Fibroblast of skin of left biceps (primary cell): Measurements from ENCODE around the gene HOXD12.

Source experiments
- DNase-seq, 2 experiments: peaks; one replicate each; pipeline ENCODE4 v3.0.0-alpha.2; 2013; ENCODE audit warnings: low read depth in 2 of 2

Gene HOXD12

DNA sequence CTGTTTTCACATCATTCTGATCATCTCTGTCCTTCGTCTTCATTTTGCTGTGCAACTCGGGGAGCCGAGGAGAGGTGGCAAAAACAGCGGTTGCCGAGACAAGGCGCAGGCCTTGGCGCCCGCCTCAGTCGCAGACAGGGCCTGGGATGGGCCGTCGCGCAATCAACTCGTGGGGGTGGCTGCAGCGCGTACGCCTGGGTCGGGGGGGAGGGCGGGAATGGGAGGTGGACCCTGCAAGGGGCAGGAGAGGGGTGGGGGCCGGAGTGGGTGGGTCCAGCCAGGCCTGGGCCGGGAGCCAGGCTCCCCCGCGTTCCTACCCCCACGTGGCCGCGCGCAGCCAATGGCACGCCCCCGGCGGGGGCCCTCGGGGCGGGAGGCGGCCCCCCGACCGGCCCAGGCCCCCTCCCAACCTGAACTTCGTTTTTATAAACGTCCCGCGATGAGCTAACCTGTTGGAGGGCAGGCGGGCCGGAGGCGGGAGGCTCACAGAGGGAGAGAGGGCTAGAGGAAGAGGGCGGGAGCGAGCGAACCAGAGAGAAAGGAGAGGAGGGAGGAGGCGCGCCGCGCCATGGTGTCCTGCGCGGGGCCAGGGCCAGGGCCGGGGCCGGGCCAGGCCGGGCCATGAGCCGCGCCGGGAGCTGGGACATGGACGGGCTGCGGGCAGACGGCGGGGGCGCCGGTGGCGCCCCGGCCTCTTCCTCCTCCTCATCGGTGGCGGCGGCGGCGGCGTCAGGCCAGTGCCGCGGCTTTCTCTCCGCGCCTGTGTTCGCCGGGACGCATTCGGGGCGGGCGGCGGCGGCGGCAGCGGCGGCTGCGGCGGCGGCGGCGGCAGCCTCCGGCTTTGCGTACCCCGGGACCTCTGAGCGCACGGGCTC lies 7.1 kb upstream of the HOXD12 start, which contains the start of gene HOXD13:
TSS of gene HOXD13 (plus strand) at position 452 of the 875 bp plus-strand sequence. CDS start at position 622, 170 bp downstream.
- DNase-seq: no peak

DNA sequence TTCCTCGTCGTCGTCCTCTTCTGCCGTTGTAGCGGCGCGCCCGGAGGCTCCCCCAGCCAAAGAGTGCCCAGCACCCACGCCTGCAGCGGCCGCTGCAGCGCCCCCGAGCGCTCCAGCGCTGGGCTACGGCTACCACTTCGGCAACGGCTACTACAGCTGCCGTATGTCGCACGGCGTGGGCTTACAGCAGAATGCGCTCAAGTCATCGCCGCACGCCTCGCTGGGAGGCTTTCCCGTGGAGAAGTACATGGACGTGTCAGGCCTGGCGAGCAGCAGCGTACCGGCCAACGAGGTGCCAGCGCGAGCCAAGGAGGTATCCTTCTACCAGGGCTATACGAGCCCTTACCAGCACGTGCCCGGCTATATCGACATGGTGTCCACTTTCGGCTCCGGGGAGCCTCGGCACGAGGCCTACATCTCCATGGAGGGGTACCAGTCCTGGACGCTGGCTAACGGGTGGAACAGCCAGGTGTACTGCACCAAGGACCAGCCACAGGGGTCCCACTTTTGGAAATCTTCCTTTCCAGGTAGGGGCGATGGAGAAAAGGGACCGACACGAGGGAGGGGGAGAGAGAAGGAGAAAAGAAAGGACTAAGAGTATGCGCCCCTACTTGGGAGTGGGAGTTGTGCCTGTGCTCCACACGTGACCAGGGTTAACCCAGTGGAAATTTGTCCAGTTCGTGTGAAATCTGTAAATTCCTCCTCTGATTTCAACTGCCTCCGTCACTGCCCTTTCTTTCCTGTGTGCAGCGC lies 6.3 kb upstream of the HOXD12 start:
- no peak for DNase-seq

DNA sequence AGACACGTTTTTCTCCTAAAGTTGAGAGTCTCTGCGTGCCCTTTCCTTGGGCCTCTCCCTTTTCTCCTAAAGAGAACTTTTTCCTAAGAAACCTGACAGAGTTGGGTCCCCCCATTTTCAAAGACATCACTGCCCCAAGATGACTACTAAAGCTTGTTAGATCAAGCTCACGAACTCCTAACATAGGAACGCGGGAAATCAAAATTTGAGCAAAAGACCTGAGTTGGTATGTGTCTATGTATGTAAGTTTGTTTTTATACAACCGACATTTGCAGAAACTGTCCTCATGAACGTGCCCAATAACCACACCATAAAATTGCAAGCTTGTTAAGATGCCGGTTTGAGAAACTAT lies 5.7 kb upstream of the HOXD12 start:
- DNase-seq: no peak

DNA sequence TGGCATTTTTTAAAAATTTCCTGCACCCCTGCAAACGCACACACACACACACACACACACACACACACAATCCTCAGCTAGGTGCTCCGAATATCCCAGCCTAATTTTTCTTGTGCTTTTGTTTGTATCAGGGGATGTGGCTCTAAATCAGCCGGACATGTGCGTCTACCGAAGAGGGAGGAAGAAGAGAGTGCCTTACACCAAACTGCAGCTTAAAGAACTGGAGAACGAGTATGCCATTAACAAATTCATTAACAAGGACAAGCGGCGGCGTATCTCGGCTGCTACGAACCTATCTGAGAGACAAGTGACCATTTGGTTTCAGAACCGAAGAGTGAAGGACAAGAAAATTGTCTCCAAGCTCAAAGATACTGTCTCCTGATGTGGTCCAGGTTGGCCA lies 5.2 kb upstream of the HOXD12 start:
- no peak for DNase-seq

DNA sequence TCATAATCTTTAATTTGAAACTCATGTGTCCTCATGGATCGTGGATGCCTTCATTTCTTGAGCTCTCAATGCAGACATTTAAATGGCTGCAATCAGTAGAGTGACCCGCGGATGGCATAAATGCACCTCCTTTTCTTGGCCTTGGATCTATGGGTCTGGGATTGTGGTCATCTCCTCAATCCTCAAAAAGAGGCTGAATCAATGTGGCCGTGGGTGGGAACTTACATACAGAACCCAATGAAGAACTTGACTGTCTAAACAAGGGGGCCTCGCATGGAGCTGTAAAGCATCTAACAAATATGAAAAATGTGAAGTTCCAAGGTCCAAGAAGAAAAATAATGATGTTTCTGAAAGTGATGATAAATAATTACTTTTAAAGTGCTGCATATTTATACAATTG lies 4.2 kb upstream of the HOXD12 start:
- no peak for DNase-seq

DNA sequence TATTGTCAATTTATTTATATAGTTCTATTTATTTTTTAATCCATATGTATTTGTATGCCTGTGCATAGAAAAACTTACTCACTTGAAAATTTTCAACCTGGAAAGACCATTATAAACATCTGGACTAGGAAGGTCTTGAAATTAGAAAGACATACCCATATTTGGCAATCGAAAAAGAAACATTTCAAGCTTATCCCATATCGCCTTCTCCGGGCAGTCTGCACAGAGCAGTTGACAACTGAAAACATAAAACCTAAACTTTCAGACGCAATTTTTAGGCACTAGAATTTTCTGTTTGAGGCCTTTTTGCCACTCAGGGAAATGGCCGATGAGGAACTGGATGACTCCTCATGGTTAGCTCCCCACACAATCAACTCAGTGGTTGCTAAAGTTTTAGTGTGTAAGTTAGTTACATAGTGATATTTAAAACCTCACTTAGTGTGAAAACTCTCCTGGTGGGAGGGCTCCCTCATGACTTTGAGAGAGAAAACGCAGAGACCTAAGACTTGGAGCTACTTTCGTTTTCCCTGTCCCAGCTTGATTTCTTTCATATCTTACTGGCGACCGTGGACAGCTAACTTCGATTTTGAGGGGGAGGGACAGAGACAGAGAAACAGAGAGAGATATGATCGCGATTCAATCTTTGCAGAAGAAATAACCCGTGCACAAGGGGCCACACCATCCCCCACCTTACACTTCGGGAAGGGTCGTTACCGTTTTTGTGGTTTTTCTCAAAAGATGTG lies 3.2 kb upstream of the HOXD12 start:
- DNase-seq: no peak

DNA sequence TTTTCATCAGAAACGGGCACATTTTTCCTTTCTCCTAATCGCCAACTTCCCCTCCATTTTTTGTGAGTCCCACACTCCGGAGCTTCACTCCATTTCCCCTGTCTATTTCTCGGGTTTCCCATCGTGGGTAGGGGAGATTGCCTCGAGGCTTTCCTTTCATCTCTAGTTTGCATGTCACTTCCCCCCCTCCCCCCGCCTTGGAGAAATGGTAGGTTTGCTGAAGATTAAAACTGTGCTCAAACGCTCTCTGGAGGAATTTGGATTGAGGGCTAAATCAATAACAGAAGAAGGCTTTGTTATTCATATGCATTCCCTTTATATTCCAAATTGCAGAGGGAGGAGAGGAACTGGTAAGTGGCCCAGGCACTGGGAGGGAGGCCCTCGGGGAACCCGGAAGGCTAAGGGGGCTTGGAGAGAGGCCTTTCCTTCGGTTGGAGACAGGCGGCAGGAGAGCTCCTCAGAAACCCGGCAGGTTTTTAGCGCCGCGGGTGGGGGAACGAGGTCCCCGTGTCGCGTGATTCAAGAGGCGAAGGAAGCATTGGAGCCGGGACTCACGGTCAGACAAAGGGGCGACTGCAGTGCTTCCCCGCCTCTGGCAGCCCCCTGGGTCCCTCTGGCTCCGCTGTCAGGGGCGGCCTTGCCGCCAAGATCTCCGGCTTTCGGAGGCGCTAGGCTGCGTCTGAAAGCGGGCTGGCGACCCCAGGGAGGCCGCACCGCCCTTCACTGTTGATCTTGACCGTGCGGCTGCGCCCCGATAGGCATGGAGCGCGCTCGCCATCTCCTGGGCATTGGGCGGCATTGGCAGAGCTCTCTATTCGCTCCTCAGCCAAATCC lies 2.4 kb upstream of the HOXD12 start:
- no peak for DNase-seq

DNA sequence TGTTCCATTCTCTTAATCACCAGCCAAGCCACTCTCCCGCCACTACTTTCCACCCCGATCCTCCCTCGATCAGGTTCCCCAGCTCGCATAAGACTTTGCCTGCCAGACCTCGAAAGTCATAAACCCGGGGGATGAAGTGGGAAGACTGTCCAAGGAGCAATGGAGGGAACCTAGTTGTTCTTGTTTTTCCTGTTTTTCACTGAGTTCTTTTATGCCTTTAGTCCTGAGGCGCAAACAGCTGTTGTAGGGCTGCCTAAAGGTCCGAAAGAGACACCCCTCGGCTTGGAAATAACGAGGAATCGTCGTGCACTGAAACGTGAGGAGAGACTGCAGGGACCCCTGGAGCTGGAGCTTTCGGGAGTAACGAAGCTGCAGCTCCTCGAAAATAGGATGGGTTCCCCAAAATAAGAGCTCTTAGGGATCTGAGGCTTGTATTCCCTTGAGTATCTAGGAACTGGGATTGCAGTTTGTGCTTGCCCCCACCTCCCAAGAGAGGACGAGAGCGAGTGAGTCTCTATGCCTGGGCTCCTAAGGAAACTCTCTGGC lies 1.7 kb upstream of the HOXD12 start:
- no peak for DNase-seq

DNA sequence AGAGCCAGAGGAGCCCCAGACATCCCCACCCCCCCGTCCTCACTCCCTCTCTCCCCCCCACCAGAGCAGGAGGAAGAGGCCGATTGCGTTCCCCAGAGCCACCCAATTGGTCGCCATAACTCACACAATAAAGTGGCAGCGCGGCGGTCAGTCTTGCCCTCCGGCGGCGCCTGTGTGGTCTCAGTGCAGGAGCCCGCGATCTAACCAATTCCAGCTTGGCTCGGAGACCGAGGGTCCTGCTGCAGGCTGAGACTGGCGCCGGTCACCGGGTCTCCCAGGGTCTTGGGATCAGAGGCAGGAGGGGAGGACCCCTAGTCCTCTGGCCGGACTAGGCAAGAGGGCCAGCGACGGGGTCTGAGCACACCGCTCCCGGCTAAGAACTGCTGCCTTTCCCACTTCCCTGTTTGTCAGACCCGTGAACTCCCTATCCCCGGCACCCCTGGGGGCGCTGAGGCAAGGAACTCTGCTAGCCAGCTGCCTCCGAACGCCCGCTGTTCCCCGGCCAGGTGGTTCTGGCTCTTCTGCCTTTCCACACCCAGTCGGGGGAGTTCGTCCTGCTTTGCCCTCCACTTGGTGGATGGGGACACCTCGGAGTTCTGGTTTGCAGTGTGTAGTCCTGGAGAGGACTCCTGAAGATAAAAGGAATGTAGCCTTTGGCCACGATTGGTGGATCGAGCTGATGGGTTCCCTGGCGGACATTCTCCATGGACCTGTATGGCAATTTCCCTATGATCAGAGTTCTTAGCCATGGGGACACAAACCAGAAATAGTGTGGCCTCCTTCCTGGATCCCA lies 1.0 kb upstream of the HOXD12 start:
- no peak for DNase-seq

DNA sequence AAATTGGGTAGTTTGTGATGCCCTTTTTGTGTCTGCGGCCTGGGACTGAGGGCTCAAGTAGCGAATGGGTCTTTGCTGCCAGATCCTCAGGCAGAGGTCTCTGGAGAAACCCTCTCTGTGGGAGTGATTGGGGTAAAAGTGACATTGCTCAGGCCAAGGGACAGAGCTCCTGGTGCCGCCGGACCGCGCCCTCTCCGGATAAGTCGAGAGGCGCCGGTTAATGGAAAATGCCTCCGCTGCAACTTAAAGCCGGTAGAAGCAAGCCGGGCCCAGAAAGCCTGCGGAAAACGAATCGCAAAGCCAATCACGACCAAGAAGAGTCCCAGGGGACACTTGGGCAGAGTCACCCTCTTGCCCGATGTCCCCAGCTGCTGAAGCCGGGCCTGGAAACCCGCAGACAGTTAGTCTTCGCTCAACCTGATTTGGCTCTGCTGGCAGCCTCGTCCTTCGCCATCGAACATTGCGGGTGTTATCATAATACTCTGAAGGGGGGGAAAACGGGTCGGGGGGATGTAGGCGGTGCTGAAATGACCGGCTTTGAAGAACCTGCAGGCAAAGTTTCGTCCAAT lies 352 bp upstream of the HOXD12 start:
- no peak for DNase-seq

DNA sequence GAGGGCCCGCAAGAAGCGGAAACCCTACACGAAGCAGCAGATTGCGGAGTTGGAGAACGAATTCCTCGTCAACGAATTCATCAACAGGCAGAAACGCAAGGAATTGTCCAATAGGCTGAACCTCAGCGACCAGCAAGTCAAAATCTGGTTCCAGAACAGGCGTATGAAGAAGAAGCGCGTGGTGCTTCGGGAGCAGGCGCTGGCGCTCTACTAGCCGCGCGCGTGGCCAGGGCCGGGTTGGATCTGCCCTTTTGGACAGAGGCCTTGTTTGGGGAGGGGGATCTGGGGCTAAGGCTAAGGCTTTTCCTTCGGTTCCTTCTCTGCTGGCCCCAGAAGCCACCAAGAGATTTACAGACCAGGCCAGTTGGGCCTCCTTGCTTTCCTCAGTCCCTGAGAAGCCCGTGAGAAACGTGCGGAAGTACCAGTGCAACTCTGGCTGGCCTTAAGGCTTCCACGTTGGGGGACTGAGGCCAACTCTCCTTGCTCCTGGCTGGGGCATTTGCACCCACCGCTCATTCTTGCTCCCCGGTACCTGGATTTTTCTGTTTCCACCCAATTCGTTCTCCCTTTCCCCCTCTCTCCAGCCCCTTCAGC lies 1.0 kb downstream of the HOXD12 start:
- no peak for DNase-seq

DNA sequence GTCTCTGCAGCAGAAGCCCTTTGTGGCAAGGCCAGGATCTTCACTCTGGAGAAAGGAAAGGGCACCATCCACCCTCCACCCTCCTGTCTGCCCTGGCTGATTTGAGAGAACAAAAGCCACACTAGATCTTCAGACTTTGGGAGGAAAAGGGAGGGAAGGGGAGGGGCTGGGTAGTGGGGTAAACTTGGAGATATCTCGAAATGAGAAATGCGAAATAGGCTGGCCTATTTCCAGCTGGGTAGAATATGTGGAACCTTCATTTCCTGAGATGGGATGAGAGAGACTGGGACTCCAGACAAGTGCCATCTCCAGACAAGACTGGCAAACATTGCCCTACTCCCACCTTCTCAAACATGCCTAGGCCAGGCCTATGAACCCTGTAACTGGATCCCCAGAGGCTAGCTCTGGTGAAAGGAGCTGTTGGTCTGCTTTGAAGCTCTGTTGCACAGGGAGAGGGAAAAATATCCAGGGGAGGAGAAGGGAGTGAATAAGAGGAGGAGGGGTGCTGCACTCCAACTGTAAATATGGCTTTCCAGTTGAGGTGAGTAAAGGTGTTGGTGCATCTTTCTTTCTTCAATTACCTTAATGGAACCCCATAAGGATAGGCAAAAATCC lies 1.7 kb downstream of the HOXD12 start:
- DNase-seq: no peak

DNA sequence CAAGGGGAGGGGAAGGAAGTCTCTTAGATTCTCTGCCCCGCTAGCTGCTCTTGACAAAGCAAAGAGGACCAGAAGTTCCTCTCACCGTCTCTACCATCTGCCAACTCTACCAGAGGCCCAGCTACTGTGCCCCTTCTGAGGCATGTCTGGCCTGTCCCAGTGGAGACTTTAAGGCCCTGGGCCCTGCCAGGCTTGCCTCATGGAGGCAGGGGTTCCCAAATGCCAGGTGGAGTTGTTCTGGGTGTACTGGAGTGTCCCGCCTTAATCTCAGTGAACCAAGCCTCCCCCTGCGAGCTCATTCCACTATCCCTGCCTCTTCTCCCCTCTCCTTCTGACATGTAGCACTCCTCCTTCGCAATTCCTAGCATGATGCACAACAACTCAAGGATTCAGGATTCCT lies 2.2 kb downstream of the HOXD12 start:
- no peak for DNase-seq

DNA sequence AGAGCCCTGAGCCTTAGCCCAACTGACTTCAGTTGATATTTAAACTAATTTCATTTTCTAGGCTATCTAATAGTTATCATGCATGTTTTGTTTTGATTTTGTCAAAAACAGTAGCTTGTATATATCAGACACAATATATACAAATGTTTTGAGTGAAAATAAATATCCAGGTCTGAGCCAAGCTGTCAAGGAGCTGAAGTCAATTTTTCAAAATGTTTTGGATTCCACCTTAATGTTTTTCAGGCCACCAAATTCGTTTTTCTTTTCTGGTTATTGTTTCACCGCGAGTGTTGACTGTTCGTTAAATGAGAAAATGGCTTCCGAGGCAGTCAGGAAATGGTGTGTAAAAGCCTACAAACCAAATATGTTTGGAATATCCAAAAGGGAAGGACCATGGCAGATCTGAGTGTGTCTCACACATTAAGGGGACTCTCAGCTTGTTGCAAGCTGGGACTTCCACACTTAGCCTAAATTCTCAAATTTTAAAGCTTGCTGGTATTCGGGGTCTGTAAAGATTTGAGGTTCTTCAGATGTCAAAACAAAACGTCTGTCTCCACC lies 2.8 kb downstream of the HOXD12 start:
- no peak for DNase-seq

DNA sequence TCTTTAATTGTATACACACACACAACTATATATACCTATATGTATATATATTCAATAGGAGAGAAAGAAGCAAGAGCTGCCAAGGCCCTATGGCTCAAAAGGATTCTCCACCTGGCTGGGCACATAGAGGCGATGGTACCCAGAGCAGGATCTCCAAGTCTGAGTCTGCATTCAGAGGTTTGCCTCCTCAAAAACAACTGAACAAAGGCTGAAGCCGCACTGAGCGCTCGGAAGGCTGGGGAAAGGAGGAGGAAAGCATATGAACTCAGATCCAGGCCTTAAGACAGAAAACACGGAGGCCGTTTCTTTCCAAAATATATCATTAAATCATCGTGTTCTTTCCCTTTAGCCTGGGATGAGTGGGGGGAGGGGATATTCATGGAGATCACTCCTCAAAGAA lies 3.6 kb downstream of the HOXD12 start:
- DNase-seq: no peak

DNA sequence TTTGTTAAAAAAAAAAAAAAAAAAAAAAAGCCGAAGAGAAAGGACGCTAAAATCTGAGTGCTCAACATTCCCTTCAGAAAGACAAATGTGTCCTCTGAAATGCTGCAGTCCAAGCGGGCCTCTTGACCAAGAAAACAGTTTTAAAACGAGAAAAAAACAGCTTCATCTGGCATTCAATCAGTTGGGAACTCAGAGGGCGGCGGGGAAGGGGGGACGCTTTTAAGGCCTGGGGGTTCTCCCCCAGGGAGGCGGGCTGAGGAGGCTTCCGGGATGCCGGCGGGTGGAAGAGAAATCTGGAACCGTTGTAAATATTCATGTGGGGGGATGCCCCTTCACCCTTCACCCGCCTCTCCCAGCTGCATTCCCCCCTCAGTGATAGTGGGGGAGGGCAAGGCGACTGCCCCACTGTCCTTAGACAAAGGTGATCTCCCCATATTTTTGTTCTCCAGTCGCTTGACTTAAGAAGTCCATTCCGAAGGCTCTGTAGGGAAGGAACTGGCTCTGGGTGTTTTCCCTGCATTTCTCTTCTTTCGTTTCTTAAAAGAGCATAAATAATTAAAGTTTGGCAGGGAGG lies 4.2 kb downstream of the HOXD12 start:
- DNase-seq: no peak

DNA sequence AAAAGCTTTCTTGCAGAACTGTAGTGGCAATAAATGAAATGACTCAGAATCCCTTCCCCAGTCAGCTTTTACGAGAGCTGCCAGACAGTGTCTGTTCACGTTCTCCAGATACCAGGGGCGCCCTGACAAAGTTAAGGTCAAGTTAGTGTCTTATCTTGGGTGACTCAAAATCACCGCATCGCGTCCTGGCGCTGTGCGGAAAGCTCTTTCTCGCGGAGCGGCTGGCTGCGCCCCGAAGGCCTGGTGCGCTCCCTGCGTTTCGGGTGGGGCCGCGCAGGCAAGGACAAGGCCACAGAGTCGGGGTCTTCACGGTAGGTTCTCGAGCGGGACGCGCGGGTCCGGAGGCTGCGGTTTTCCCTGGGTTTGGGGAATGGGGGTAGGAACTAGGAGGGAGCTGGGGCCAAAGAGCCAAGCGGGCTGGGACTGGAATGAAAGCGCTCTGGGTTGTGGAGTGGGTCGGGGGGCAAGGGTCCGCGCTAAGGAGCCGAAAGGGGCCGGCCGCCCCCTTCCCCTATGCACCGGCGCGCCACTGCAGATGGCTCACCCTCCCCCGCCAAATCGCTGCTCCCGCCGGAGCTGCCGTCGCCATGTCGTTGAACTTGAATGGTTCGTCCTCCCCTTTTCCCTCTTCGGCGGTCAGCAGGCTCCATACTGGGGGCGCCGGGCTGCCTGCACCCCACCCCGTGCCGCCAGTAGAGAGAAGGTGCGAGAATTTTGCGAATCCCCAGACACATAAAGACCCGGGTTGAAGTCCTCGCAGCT lies 4.9 kb downstream of the HOXD12 start:
- no peak for DNase-seq
